Measurements from ENCODE around the gene MRPL24. TPM values are rescaled to one million over a fixed set of nuclear protein-coding genes. Genes with fewer than 3 reads are reported as not detected.
A peak's percentile ranks its signal among the peaks of the same experiment; 100 is the strongest.

MRPL24 gene
- total RNA-seq, 1 experiment from 2014 or later, result 27.3 TPM

GRCh38 chr1:156691191-156691590 lies 49.7 kb downstream of the MRPL24 start:
- peak overlapping the region; percentile 53 for H3K4me2 ChIP-seq (ENCODE audit: insufficient read depth, insufficient read length, low read length)

More at GRCh38 chr1:156691191-156691590, 49.7 kb downstream of the MRPL24 start:
- H3K9me3 ChIP-seq (ENCODE audit: control insufficient read depth, low read depth, low read length), result no peaks in the 10 kb centered on the region
- H3K14ac ChIP-seq (ENCODE audit: insufficient read depth, low read length), result no peak overlapping the region
- H3K79me2 ChIP-seq (ENCODE audit: insufficient read depth, low read length), result no peaks in the 10 kb centered on the region
- H2BK15ac ChIP-seq (ENCODE audit: low read depth, low read length), result no peak overlapping the region
- no peak overlapping the region for H4K5ac ChIP-seq (ENCODE audit: insufficient read length, low read depth, low read length)
- H3K27me3 ChIP-seq (ENCODE audit: insufficient read depth, low read length), result no peaks in the 10 kb centered on the region
- H2BK5ac ChIP-seq (ENCODE audit: insufficient read length, low read length), result no peak overlapping the region
- no CpG with 5 or more reads among the region's 10 CpGs for WGBS (ENCODE audit: extremely low coverage, insufficient read length, low lambda C conversion rate)
- no peak overlapping the region for H3K18ac ChIP-seq (ENCODE audit: insufficient read length, low read depth, low read length)
- no peak overlapping the region for H3K23ac ChIP-seq (ENCODE audit: insufficient read length, low read depth, low read length)
- H2BK120ac ChIP-seq (ENCODE audit: low read depth, low read length, poor library complexity, severe bottlenecking), result no peak overlapping the region
- H3K9ac ChIP-seq (ENCODE audit: extremely low read depth, insufficient read length, low read length), result no peak overlapping the region
- peaks cover 13% of the 10 kb centered on the region for H3K27me3 Mint-ChIP-seq (ENCODE audit: low read depth)
- H2AFZ ChIP-seq (ENCODE audit: low read length), result no peak overlapping the region
- H3K9me3 Mint-ChIP-seq, result peaks cover 0 to 5% of the 10 kb centered on the region in 2 experiments; a peak in 1 of 5 replicates
- no peaks in the 10 kb centered on the region for H3K36me3 Mint-ChIP-seq (ENCODE audit: insufficient read depth in 1 of 3, low read depth in 3 of 3)
- H3K4me3 Mint-ChIP-seq, result 0 out of 5 replicates have a peak overlapping the region, but pooled peaks of 1 of the 2 experiments have one; percentile 75
- H4K91ac ChIP-seq (ENCODE audit: insufficient read length, low read depth, low read length), result no peak overlapping the region
- H2BK12ac ChIP-seq (ENCODE audit: insufficient read length, low read depth, low read length), result no peak overlapping the region
- H3T11ph ChIP-seq (ENCODE audit: low read length), result no peak overlapping the region
- no peak overlapping the region for H2BK20ac ChIP-seq (ENCODE audit: low read depth, low read length, poor library complexity, severe bottlenecking)
- no peak for TF ChIP-seq CTCF (conservative IDR thresholded peaks at IDR 0.05)
- H3K23me2 ChIP-seq (ENCODE audit: insufficient read length, low read depth, low read length, poor library complexity, severe bottlenecking), result peaks cover 10% of the 10 kb centered on the region
- peaks cover 17% of the 10 kb centered on the region; the same call in 1 of the 2 replicates for H3K4me1 ChIP-seq (ENCODE audit: insufficient read depth, low read length)
- no peak overlapping the region for H4K8ac ChIP-seq (replicated peaks; ENCODE audit: insufficient read length, low read depth, low read length)
- peak overlapping the region in 1 of 3 experiments; percentile 90; a peak in 1 of 7 replicates for H3K27ac Mint-ChIP-seq
- H3K4ac ChIP-seq (ENCODE audit: low read depth, low read length), result no peak overlapping the region
- H2AK5ac ChIP-seq (ENCODE audit: insufficient read length, low read length), result no peak overlapping the region
- no peaks in the 10 kb centered on the region for H4K20me1 ChIP-seq (ENCODE audit: control insufficient read depth, insufficient read depth, insufficient read length)
- no peak overlapping the region for H3K27ac ChIP-seq (ENCODE audit: insufficient read length, low read depth, low read length)
- no peak overlapping the region for H3K56ac ChIP-seq (ENCODE audit: insufficient read length, low read depth, low read length)
- H3K79me1 ChIP-seq (ENCODE audit: insufficient read depth, low read depth, low read length, poor library complexity, severe bottlenecking), result no peaks in the 10 kb centered on the region
- peaks cover 57 to 58% of the 10 kb centered on the region in 2 experiments for H3K4me1 Mint-ChIP-seq
- no peak for DNase-seq
